Activated naive CD4-positive, alpha-beta T cell (primary cell): ENCODE data around the gene HLF.

ENCODE experiments used
- DNase-seq, 4 experiments: peaks; one replicate each; lab custom pipeline; 2025; lab: John Stamatoyannopoulos, UW

The HLF gene

GRCh38 chr17:55292094-55292493, 27.3 kb downstream of the HLF start:
- no peak for DNase-seq

- DNase-seq: no peak
Observed at GRCh38 chr17:55294042-55294751, 29.4 kb downstream of the HLF start.

- peak in 1 of 4 experiments; percentile 12 for DNase-seq
Observed at GRCh38 chr17:55295411-55296170, 30.8 kb downstream of the HLF start.

DNA sequence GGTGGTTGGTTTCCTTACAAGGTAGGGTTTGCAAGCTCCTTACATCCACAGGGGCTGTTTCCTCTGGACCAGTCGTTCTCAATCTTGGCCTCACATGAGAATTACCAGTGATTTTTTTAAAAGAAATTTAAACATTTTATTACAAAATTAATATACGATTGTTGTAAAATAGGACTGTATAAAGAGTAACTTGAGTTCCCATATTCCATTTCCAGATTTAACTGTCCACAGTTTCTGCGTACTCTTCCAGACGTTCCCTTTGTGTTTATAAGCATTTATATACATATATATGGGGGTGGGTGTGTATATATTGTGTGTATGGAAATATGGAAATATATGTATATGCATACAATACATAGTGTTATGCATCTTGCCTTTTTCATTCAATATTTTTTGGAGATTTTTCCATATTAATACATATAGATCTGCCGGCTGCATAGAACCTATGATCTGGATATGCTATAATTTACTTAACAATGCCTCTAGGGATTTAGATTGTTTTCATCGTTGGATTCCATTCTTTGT, 31.5 kb downstream of the HLF start:
- no peak for DNase-seq

DNA sequence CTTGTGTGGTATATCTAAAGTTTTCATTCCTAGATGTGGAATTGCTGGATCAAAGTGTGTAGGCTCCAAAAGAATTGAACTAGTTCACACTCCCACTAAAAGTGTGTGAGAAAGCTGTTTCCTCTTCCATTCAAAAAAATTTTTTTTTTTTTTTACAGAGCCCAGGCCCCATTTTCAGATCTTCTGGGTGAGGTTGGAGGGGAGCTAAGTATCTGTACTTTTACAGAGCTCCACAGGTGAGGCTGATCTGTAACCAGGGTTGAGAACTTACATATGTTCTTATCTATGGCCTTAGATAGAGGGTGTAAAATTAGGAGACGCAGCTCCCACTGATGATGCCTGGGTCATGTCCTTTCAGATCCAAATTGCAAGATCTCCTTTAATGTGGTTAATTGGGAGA, 31.9 kb downstream of the HLF start:
- DNase-seq: no peak

GRCh38 chr17:55298111-55298730, 33.5 kb downstream of the HLF start:
- no peak for DNase-seq

DNA sequence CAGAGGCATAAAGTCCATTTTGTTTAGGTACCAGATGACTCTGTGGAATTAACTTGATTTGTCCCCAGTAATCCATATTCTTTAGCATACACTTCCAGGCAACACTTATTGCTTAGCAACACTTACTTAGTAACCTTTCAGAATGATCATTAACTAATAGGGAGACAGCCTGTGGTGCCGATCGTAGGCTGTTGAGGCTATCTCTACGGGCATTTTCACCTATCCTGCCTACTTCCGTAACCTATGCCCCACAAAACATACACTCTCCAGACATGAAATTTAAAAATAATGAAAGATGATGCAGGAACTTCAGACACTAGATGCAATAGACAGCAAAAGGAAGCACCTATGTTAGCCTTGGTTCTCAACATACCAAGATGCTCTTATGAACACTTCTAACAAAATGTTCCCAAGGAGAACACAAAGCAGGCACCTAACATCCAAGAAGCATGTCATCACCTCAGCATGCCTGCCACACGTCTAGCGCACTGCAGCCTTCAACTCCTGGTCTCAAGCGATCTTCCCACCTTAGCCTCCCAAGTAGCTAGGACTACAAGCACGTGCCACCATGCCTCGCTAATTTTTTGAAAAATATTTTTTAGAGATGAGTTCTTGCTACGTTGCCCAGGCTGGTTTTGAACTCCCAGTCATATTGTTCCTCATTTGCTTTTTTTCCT, 34.5 kb downstream of the HLF start:
- DNase-seq: no peak

GRCh38 chr17:55299890-55300289, 35.1 kb downstream of the HLF start:
- no peak for DNase-seq

- DNase-seq: no peak
Observed at GRCh38 chr17:55300479-55301290, 35.9 kb downstream of the HLF start.

DNA sequence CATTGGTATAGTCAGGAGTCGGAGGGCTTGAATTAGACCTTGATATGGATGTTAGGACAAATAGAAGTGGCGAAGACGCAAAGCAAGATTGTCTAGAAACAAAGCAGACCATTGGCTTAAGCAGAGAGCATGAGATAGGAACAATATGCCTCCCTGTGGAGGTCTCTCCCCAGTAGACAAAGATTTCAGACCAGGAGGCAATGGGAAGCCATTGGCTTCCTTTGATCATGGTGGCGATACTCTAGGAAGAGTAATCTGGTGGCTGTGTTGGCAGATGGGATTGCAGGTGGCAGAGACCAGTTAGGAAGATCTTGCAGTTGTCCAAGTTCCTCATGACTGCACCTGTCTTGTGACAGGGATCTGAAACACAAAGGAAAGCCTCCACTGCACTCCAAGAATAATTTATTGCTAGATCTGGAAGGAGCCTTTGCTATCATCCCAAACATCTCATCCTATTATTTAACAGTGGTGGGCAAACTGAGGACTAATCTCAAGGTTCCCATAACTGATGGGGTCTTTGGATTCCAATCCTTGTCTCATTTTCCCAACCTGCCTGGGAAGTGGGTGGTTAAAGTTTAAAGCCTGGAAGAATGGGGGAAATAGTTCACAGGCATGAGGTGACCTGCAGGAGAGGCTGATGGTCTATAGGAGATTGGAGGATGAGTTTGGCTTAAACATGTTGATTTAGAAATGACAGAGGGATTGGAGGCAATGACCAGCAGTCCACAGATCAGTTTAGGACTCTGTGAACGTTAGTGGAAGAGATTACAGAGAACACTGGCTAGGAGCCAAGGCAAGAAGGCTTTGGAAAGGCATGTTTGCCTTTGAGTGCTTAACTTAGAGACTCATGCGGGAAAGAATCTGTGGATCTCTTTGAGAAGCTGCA, 37.0 kb downstream of the HLF start:
- no peak for DNase-seq

- DNase-seq: no peak
Observed at GRCh38 chr17:55302407-55302787, 37.6 kb downstream of the HLF start.

- no peak for DNase-seq
Observed at GRCh38 chr17:55303008-55303493, 38.3 kb downstream of the HLF start.

DNA sequence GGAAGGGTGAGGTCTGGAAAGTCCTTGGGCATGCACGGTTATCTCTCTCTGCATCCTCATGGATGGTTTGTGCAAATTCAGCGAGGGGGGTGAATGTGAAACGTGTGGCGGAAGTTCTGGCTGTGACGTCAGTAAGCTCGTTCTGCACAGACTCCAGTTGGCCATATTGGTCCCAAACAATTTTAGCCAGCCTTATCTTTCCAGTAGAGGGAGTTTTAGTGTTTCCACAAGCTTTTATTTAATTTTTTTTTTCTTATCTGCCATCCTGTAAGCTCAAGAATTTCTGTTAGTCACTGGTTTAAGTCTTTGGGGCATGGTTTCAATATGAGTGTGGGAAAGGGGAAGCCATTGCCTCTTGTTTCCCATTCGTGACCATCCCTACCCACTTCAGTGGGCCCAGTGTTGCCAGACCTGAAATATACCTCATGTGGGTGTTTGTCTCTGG, 39.0 kb downstream of the HLF start:
- DNase-seq: no peak

- DNase-seq: no peak
Observed at GRCh38 chr17:55304171-55304859, 39.6 kb downstream of the HLF start.

- no peak for DNase-seq
Observed at GRCh38 chr17:55305321-55306087, 40.7 kb downstream of the HLF start.

GRCh38 chr17:55307879-55308278, 43.1 kb downstream of the HLF start:
- no peak for DNase-seq

DNA sequence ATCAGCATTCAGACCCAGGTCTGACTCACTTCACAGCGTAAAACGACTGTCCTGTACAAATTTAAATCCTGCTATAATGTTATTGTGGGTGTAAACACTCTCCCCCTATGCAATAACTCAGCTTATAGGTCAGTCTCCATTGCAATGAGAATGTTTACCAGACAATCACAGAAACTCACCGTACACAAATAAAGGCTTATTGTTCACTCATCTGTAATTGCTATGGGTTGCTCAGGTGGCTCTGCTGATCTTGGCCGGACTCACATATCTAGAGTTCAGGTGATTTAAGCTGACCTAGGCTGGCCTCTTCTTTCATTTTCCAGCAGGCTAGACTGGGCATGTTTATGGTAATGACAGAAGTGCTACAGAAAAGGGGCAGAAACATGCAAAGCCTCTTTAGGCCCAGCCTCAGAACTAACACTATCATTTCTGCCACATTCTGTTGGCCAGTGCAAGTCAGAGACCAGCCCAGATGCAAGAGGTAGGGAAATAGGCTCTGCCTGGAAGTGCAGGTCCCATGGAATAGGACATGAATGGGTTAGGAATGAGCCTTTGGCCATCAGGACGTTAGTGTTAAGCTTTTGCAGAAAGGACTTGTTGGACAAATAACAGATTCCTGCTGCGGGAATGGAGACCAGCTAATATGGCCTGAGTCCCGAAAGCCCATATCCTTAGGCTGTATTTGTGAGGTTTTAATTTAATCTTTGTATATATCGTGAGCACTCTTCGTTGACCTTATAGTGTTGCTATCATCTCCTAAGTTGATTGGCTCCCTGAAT, 44.0 kb downstream of the HLF start:
- no peak for DNase-seq

GRCh38 chr17:55311767-55312375, 47.1 kb downstream of the HLF start:
- DNase-seq: no peak
